Ascending aorta (tissue), 2 donors: ENCODE measurements around the gene ARR3. TPM values are rescaled to one million over a fixed set of nuclear protein-coding genes. Genes with fewer than 3 reads are reported as not detected.
"Not testable (repeated sequence)": the region's sequence is repeated elsewhere in the genome, so short reads cannot be mapped to it uniquely, and the experiment has no call there.

ENCODE experiments used
- DNase-seq, 2 donors: peaks; one replicate each; pipeline ENCODE4 v3.0.0-alpha.2; 2019; ENCODE audit warnings: low spot score in 2 of 2
- H3K27ac ChIP-seq, 2 donors: fragments of 200-600 bp; sonication (generic); one replicate each; pipeline ENCODE4 v1.5.1; 2016 to 2017; ENCODE audit warnings: mild to moderate bottlenecking in 1 of 2
- H3K27me3 ChIP-seq: fragments of 200-600 bp; sonication (generic); one replicate; pipeline ENCODE4 v1.5.1; 2017
- H3K36me3 ChIP-seq, 2 donors: fragments of 200-600 bp; sonication (generic); one replicate each; pipeline ENCODE4 v1.5.1; 2016
- H3K4me1 ChIP-seq, 2 donors: fragments of 200-600 bp; sonication (generic); one replicate each; pipeline ENCODE4 v1.5.1; 2016 to 2017; ENCODE audit warnings: mild to moderate bottlenecking in 1 of 2
- H3K4me3 ChIP-seq, 2 donors: fragments of 200-600 bp; sonication (generic); one replicate each; pipeline ENCODE4 v1.5.1; 2016 to 2017; ENCODE audit warnings: mild to moderate bottlenecking in 1 of 2
- H3K9me3 ChIP-seq, 2 donors: fragments of 200-600 bp; sonication (generic); one replicate each; pipeline ENCODE4 v1.5.1; 2016
- intact Hi-C: fragments of 100-400 bp; cut with DNase I; formaldehyde crosslinking; loops from one replicate; pipeline ENCODE4 v1.15.1; 2023
- total RNA-seq: library from RNA; depleted of rRNA; stranded (reverse); fragments of >200 nt; gene quantifications from one replicate; pipeline ENCODE4 v1.1.0, GENCODE V29; 2016
- TF ChIP-seq, protein P1 (sequence below), 3 experiments: fragments of 200-600 bp in 2 of 3; fragments of 450-650 bp in 1 of 3; sonication (generic) in 2 of 3; IDR thresholded peaks; one replicate each; pipeline ENCODE4 v1.5.1; 2016 to 2019; ENCODE audit warnings: antibody characterized with exemption in 3 of 3, mild to moderate bottlenecking in 1 of 3, moderate library complexity in 1 of 3

Gene ARR3
- total RNA-seq, 1 donor from 2014 or later = not detected

DNA sequence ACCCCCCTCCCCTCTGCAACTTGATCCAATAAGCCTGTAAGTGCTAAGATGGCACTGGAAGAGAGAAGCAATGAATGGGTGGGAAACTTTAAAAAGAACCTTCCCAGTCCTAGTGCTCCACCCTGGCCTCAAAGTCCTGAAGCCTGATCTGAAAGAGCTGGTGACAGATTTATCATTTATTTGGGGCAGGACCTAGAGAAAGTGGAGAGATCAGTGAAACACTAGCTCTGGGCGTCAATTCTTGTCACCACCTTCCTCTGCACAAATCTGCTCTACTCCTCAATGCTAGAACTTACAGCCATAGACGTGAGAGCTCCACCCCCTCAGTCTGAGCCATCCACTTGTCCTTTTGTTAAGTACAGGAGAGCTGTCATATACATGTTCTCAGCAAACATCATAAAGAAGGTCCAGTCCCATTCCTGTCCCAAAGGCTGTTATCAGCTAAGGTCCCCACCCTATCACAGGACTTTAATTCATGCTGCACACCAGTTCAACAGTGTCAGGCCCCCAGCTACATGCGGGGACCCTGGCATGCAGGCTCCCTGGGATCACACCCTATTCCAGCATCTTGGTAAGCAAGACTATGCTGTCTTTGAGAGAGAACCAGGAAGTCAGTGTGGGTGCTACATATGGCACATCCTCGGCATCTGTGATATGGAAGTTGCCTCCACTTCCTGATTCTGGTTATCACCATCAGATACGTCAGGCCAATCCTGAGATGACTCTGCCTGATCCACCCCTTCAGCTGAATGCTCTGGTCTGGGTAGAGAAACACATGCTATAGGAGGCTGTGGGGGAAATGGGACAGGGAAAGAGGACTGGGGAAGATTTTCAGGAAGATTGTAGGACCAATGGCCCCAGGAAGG lies 10.5 kb upstream of the ARR3 start:
- no peaks in the 10 kb centered on the region for H3K4me1 ChIP-seq

DNA sequence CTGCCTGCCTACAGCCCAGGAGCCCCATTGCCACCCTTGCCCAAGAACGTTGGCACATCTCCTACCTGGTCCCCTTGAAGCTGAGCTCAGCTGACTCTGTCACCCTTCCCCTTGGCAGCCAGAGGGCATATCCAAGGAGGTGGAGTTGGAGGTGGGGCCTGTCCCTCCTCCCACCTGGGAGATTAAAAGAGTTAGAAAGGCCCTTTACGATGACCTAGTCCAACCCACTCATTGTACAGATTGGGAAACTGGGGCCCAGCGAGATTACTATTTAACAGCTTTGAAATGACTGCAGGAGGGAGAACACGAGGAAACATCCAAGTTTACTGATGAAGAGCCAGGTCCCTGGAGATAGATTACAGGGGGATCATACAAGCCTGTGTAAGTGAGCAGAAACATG lies 8.0 kb upstream of the ARR3 start, which contains the start of gene P2RY4:
Gene P2RY4 (minus strand): TSS at position 101 of the 400 bp plus-strand sequence. CDS start 580 bp downstream, outside the sequence.
- Histone ChIP-seq H3K9me3 (no peaks in the 10 kb centered on the region), H3K27ac (no peak within 1 kb of the TSS), H3K36me3 (no peaks in the 10 kb centered on the region), H3K4me1 (no peaks in the 10 kb centered on the region), H3K4me3 (no peak within 1 kb of the TSS), H3K27me3 (no peaks in the 10 kb centered on the region)
- TF ChIP-seq, protein P1, sequence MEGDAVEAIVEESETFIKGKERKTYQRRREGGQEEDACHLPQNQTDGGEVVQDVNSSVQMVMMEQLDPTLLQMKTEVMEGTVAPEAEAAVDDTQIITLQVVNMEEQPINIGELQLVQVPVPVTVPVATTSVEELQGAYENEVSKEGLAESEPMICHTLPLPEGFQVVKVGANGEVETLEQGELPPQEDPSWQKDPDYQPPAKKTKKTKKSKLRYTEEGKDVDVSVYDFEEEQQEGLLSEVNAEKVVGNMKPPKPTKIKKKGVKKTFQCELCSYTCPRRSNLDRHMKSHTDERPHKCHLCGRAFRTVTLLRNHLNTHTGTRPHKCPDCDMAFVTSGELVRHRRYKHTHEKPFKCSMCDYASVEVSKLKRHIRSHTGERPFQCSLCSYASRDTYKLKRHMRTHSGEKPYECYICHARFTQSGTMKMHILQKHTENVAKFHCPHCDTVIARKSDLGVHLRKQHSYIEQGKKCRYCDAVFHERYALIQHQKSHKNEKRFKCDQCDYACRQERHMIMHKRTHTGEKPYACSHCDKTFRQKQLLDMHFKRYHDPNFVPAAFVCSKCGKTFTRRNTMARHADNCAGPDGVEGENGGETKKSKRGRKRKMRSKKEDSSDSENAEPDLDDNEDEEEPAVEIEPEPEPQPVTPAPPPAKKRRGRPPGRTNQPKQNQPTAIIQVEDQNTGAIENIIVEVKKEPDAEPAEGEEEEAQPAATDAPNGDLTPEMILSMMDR (IDR thresholded peaks at IDR 0.05) = no peak
- DNase-seq = no peak
- intact Hi-C loops = no loop called here

More for the DNA sequence above, 10.5 kb upstream of the ARR3 start:
- Histone ChIP-seq H3K36me3 (no peaks in the 10 kb centered on the region), H3K4me3 (no peak overlapping the region), H3K27ac (no peak overlapping the region), H3K9me3 (no peaks in the 10 kb centered on the region), H3K27me3 (no peaks in the 10 kb centered on the region)
- no peak for DNase-seq
- TF ChIP-seq, protein P1 (IDR thresholded peaks at IDR 0.05) = no peak
- intact Hi-C loops = no loop called here

DNA sequence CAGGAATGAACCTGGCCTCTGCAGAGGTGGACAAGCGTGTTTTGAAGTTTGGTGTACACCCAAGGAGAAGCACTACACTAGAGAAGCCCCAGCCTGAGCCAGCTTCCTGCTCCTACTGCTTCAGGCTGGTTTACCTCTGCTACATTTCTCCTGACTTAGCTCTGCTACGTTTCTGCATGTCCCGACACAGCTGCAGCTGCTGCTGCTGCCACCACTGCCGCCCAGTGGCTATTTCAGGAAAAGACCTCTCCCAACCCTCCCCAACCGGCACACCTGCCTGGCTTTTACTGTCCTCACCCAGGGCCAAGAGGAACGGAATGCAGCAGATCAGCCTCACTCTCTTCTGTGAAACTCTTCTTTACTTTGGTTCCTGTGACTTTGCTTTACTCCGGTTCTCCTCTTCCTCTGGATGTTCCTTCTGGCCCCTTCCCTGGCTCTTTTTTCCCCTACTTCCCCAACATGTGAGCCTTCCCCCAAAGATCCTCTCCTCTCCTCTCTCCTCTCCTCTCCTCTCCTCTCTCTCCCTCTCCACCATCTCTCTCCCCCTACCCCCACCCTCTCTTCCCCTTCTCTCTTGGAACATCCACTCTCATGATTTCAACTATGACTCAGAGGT lies 5.1 kb upstream of the ARR3 start:
- no peaks in the 10 kb centered on the region for H3K9me3 ChIP-seq
- H3K27ac ChIP-seq = no peak overlapping the region
- TF ChIP-seq, protein P1 (IDR thresholded peaks at IDR 0.05) = peak in 2 of 3 experiments; percentile 27 to 40
- H3K4me1 ChIP-seq = no peaks in the 10 kb centered on the region
- DNase-seq = no peak
- intact Hi-C loops = no loop called here
- H3K27me3 ChIP-seq = no peaks in the 10 kb centered on the region
- no peaks in the 10 kb centered on the region for H3K36me3 ChIP-seq
- H3K4me3 ChIP-seq = no peak overlapping the region

DNA sequence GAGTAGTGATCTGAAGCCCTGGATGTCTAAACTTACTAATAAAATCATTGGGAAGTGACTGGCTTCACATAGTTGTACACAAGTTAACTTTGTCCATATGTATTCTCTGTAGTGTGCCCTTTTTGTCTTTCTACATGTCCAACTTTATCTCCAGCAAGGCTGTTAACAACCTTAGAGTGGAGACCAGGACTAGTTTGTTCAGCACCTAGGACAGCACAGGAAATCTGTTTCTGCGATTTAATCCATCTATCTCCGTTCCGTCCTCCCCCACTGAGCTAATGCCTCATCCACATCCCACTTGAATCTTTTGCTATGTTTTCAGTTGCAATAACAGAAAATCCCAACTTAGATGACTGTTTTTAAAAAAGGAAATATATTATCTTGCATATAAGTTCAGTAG lies 3.4 kb upstream of the ARR3 start:
- H3K4me3 ChIP-seq = no peak overlapping the region
- no peak for DNase-seq
- no peak overlapping the region for H3K27ac ChIP-seq
- TF ChIP-seq, protein P1 (IDR thresholded peaks at IDR 0.05) = no peak
- no peaks in the 10 kb centered on the region for H3K36me3 ChIP-seq
- H3K4me1 ChIP-seq = no peaks in the 10 kb centered on the region
- H3K9me3 ChIP-seq = no peaks in the 10 kb centered on the region
- no peaks in the 10 kb centered on the region for H3K27me3 ChIP-seq
- intact Hi-C loops = no loop called here

DNA sequence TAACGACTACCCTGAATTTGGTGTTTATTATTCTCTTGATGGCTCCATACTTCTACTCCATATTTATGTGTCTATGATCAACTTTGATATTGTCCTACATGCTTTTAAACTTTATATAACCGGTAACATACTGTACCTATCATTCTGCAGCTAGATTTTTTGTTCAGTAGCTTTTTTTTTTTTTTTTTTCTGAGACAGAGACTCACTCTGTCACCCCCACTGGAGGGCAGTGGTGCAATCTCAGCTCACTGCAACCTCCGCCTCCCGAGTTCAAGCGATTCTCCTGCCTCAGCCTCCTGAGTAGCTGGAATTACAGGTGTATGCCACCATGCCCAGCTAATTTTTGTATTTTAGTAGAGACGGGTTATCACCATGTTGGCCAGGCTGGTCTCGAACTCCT lies 5.9 kb downstream of the ARR3 start:
- H3K36me3 ChIP-seq, H3K4me3 ChIP-seq, H3K9me3 ChIP-seq, H3K27me3 ChIP-seq, DNase-seq, H3K4me1 ChIP-seq, H3K27ac ChIP-seq, intact Hi-C loops: not testable (repeated sequence)

DNA sequence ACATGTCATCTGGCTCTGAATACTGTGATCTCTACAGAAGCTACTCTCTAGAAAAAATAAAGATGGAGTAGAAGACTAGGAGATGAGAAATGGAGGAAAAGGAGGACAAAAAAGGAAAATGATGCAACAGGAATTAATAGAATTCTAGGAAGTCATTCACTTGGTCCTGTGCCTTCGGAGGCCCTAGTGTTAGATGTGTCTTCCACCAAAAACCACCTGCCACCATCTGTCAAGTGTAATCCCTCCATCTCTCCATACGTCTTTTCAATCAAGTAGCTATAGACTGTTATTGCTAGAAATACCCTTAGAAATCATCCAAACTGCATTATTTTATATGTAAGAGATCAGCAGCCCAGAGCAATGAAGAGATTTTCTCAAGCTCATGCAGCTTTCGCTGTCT lies 10.9 kb downstream of the ARR3 start:
- intact Hi-C loops = no loop called here
- no peaks in the 10 kb centered on the region for H3K36me3 ChIP-seq
- TF ChIP-seq, protein P1 (IDR thresholded peaks at IDR 0.05) = no peak
- no peak overlapping the region for H3K27ac ChIP-seq
- no peaks in the 10 kb centered on the region for H3K9me3 ChIP-seq
- H3K4me1 ChIP-seq = no peaks in the 10 kb centered on the region
- no peak overlapping the region for H3K4me3 ChIP-seq
- no peak for DNase-seq
- H3K27me3 ChIP-seq = no peaks in the 10 kb centered on the region
